GM06990 (cell line): ENCODE data around the gene OR2J3.
"Not testable (repeated sequence)": the region's sequence is repeated elsewhere in the genome, so short reads cannot be mapped to it uniquely, and the experiment has no call there.

Experiments used
- DNase-seq: peaks from one replicate; pipeline ENCODE4 v3.0.0-alpha.2; 2011; ENCODE audit not compliant: insufficient read length; ENCODE audit errors: extremely low read depth
- H3K27me3 ChIP-seq: replicated peaks from 2 replicates; pipeline ENCODE4 v1.6.0; 2011; ENCODE audit warnings: low read length; ENCODE audit not compliant: control insufficient read depth, insufficient read depth
- H3K36me3 ChIP-seq: 2 replicates; pipeline ENCODE4 v1.5.1; 2011; ENCODE audit warnings: low read length; ENCODE audit not compliant: control insufficient read depth, insufficient read depth
- H3K4me3 ChIP-seq: replicated peaks from 2 replicates; pipeline ENCODE4 v1.5.1; 2011; ENCODE audit warnings: low read depth, mild to moderate bottlenecking, control low read depth, low read length
- TF ChIP-seq, protein P1 (sequence below): IDR thresholded peaks from 2 replicates; pipeline ENCODE4 v1.5.1; 2011; ENCODE audit warnings: low read length, control low read depth, mild to moderate bottlenecking, inconsistent platforms; ENCODE audit not compliant: insufficient read depth, poor library complexity, severe bottlenecking

OR2J3 gene

DNA sequence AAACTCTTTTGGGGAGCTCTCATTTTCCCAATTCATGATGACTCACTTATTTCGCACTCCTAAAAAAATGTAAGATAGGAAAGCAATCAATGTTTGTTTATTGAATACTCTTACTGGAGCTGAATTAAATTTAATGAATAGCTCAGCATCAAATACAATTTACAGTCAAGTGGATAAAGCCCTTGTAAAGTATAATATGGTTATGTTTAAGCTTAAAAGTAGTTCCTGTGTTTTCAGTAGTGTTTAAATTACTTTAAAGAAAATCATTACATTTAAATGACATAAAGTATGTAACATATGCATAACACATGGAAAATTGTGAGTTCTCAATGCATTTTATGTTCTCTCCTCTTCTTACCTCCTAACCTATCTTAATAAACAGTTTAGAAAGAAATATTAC lies 20.6 kb upstream of the OR2J3 start, which contains the start of gene OR2B3:
Gene OR2B3, minus strand, starts transcription at position 101 of the 400 bp plus-strand sequence. Its CDS starts 65 bp downstream, at position 36.
- no peaks in the 10 kb centered on the region for H3K36me3 ChIP-seq
- no peak within 1 kb of the TSS for H3K4me3 ChIP-seq
- no peak for DNase-seq
- no peaks in the 10 kb centered on the region for H3K27me3 ChIP-seq
- TF ChIP-seq, protein P1, sequence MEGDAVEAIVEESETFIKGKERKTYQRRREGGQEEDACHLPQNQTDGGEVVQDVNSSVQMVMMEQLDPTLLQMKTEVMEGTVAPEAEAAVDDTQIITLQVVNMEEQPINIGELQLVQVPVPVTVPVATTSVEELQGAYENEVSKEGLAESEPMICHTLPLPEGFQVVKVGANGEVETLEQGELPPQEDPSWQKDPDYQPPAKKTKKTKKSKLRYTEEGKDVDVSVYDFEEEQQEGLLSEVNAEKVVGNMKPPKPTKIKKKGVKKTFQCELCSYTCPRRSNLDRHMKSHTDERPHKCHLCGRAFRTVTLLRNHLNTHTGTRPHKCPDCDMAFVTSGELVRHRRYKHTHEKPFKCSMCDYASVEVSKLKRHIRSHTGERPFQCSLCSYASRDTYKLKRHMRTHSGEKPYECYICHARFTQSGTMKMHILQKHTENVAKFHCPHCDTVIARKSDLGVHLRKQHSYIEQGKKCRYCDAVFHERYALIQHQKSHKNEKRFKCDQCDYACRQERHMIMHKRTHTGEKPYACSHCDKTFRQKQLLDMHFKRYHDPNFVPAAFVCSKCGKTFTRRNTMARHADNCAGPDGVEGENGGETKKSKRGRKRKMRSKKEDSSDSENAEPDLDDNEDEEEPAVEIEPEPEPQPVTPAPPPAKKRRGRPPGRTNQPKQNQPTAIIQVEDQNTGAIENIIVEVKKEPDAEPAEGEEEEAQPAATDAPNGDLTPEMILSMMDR = no peak

DNA sequence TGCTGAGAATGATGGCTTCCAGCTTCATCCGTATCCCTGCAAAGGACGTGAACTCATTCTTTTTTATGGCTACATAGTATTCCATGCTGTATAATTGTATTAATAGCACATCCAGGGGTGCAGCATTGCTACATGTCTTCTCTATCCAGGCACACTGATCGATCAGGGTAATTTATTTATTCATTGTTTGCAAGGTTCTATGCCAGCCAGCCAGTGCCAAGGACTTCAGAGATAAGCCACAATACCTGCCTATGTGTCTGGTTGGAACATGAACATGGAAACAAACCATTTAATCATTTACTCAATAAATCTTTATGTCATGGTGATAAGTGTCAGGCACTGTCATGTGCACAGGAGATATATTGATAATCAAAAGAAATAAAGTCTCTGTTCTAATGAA lies 14.9 kb upstream of the OR2J3 start:
- TF ChIP-seq, protein P1 = no peak
- H3K36me3 ChIP-seq = no peaks in the 10 kb centered on the region
- H3K4me3 ChIP-seq = no peak overlapping the region
- no peaks in the 10 kb centered on the region for H3K27me3 ChIP-seq
- DNase-seq = no peak

DNA sequence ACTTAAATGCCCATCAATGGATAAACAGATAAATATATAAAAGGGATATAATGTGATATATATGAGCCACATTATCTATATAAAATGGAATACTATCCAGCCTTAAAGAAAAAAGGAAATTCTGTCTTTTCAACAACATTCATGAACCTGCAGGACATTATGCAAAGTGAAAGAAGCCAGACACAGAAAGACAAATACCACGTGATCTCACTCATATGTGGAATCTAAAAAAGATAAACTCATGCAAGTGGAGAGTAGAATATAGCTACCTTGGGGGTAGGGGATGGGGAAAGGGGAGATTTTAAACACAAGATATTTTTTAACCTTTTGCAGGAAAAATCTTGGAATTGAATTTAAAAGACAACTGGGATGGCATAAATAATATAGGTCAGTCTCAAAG lies 10.1 kb upstream of the OR2J3 start:
- Histone ChIP-seq H3K27me3 (no peaks in the 10 kb centered on the region), H3K4me3 (no peak overlapping the region), H3K36me3 (no peaks in the 10 kb centered on the region)
- TF ChIP-seq, protein P1 = no peak
- no peak for DNase-seq

DNA sequence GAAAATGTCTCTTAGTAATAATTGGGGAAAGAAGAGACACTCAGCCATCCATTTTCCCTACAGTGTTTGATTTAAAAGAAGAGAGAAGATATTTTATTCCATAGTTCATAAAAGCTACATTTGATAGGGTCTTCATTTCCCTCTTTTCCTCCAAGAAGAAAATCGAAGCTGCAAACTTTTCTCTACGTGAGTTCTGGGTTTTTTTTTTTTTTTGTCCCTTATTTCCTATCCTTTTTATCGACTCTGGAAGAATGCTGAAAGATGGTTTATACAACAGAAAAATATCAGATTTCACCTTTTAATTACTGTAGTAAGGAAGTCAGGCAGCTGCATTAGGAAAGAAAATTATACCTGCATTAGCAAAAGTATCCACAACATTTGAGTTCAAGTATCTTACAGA lies 8.7 kb upstream of the OR2J3 start, which contains the start of gene OR2J1:
Gene OR2J1, plus strand, starts transcription at position 301 of the 400 bp plus-strand sequence. CDS start 1,453 bp downstream, outside the sequence.
- DNase-seq = no peak
- Histone ChIP-seq H3K36me3 (no peaks in the 10 kb centered on the region), H3K4me3 (no peak within 1 kb of the TSS), H3K27me3 (no peaks in the 10 kb centered on the region)
- TF ChIP-seq, protein P1 = no peak

DNA sequence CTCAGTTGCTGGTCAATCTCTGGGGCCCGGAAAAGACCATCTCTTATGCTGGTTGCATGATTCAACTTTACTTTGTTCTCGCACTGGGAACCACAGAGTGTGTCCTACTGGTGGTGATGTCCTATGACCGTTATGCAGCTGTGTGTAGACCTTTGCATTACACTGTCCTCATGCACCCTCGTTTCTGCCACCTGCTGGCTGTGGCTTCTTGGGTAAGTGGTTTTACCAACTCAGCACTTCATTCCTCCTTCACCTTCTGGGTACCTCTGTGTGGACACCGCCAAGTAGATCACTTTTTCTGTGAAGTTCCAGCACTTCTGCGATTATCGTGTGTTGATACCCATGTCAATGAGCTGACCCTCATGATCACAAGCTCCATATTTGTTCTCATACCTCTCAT lies 4.3 kb downstream of the OR2J3 start:
- H3K4me3 ChIP-seq = no peak overlapping the region
- DNase-seq = no peak
- H3K27me3 ChIP-seq = no peaks in the 10 kb centered on the region
- TF ChIP-seq, protein P1 = no peak
- H3K36me3 ChIP-seq = no peaks in the 10 kb centered on the region

DNA sequence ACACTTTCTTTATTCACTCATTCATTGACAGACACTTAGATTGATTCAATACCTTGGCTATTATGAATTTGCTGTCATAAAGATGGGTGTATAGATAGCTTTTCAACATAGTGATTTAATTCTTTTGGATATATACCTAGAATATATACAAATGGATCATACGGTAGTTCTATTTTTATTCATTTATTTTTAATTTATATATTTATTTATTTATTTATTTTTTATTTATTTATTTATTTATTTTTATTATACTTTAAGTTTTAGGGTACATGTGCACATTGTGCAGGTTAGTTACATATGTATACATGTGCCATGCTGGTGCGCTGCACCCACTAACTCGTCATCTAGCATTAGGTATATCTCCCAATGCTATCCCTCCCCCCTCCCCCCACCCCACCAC lies 7.1 kb downstream of the OR2J3 start:
- not testable (repeated sequence) for H3K4me3 ChIP-seq, DNase-seq, H3K27me3 ChIP-seq, H3K36me3 ChIP-seq
